Jurkat, Clone E6-1 (cell line): ENCODE data around the gene DLGAP1.

Experiments used
- DNase-seq: peaks from one replicate; pipeline ENCODE4 v3.0.0-alpha.2; 2011; ENCODE audit warnings: low read depth, low spot score
- H3K4me3 ChIP-seq: 2 replicates; pipeline ENCODE4 v1.5.1; 2011; ENCODE audit warnings: mild to moderate bottlenecking, low read length, control low read depth, moderate library complexity

The DLGAP1 gene

GRCh38 chr18:4251873-4252272 is 203.2 kb downstream of the DLGAP1 start:
- H3K4me3 ChIP-seq = no peak overlapping the region
- DNase-seq = no peak

- H3K4me3 ChIP-seq = no peak overlapping the region
- DNase-seq = no peak
Measured at GRCh38 chr18:4251206-4251605, 203.9 kb downstream of the DLGAP1 start.

GRCh38 chr18:4250141-4250540 is 205.0 kb downstream of the DLGAP1 start:
- H3K4me3 ChIP-seq = no peak overlapping the region
- no peak for DNase-seq

GRCh38 chr18:4248686-4249085 is 206.4 kb downstream of the DLGAP1 start:
- no peak overlapping the region for H3K4me3 ChIP-seq
- no peak for DNase-seq

- no peak overlapping the region for H3K4me3 ChIP-seq
- DNase-seq = no peak
Measured at GRCh38 chr18:4246374-4246773, 208.7 kb downstream of the DLGAP1 start.

- DNase-seq = no peak
- no peak overlapping the region for H3K4me3 ChIP-seq
Measured at GRCh38 chr18:4245456-4245855, 209.7 kb downstream of the DLGAP1 start.

- no peak for DNase-seq
Measured at GRCh38 chr18:4242431-4243161, 212.5 kb downstream of the DLGAP1 start.

GRCh38 chr18:4241090-4241617 is 214.0 kb downstream of the DLGAP1 start:
- no peak for DNase-seq
- no peak overlapping the region for H3K4me3 ChIP-seq

More at GRCh38 chr18:4242431-4243161, 212.5 kb downstream of the DLGAP1 start:
- no peak overlapping the region for H3K4me3 ChIP-seq

- DNase-seq = no peak
- H3K4me3 ChIP-seq = no peak overlapping the region
Measured at GRCh38 chr18:4238966-4239365, 216.1 kb downstream of the DLGAP1 start.

- no peak for DNase-seq
- no peak overlapping the region for H3K4me3 ChIP-seq
Measured at GRCh38 chr18:4237664-4238041, 217.5 kb downstream of the DLGAP1 start.

GRCh38 chr18:4236940-4237663 is 218.0 kb downstream of the DLGAP1 start:
- no peak for DNase-seq
- no peak overlapping the region for H3K4me3 ChIP-seq

- no peak for DNase-seq
- no peak overlapping the region for H3K4me3 ChIP-seq
Measured at GRCh38 chr18:4233468-4233867, 221.6 kb downstream of the DLGAP1 start.

GRCh38 chr18:4232656-4233055 is 222.5 kb downstream of the DLGAP1 start:
- no peak for DNase-seq
- no peak overlapping the region for H3K4me3 ChIP-seq

GRCh38 chr18:4231260-4231659 is 223.8 kb downstream of the DLGAP1 start:
- DNase-seq = no peak
- no peak overlapping the region for H3K4me3 ChIP-seq

- H3K4me3 ChIP-seq = no peak overlapping the region
- DNase-seq = no peak
Measured at GRCh38 chr18:4230450-4231168, 224.5 kb downstream of the DLGAP1 start.

GRCh38 chr18:4224031-4224704 is 230.9 kb downstream of the DLGAP1 start:
- no peak overlapping the region for H3K4me3 ChIP-seq
- DNase-seq = no peak

GRCh38 chr18:4211111-4211837 is 243.8 kb downstream of the DLGAP1 start:
- no peak for DNase-seq
- no peak overlapping the region for H3K4me3 ChIP-seq

- no peak for DNase-seq
- no peak overlapping the region for H3K4me3 ChIP-seq
Measured at GRCh38 chr18:4208366-4208765, 246.7 kb downstream of the DLGAP1 start.
